C4-2B (cell line): ENCODE measurements around the gene MTA3.

Source experiments
- H3K27ac ChIP-seq: fragments of 450-650 bp; 2 replicates; pipeline ENCODE4 v1.5.1; 2017
- ZFX ChIP-seq: fragments of 450-650 bp; IDR thresholded peaks from 2 replicates; pipeline ENCODE4 v1.6.1; 2017
- TF ChIP-seq, protein P1 (sequence below): fragments of 450-650 bp; conservative IDR thresholded peaks from 2 replicates; pipeline ENCODE4 v1.5.1; 2017; ENCODE audit warnings: mild to moderate bottlenecking

The MTA3 gene

DNA sequence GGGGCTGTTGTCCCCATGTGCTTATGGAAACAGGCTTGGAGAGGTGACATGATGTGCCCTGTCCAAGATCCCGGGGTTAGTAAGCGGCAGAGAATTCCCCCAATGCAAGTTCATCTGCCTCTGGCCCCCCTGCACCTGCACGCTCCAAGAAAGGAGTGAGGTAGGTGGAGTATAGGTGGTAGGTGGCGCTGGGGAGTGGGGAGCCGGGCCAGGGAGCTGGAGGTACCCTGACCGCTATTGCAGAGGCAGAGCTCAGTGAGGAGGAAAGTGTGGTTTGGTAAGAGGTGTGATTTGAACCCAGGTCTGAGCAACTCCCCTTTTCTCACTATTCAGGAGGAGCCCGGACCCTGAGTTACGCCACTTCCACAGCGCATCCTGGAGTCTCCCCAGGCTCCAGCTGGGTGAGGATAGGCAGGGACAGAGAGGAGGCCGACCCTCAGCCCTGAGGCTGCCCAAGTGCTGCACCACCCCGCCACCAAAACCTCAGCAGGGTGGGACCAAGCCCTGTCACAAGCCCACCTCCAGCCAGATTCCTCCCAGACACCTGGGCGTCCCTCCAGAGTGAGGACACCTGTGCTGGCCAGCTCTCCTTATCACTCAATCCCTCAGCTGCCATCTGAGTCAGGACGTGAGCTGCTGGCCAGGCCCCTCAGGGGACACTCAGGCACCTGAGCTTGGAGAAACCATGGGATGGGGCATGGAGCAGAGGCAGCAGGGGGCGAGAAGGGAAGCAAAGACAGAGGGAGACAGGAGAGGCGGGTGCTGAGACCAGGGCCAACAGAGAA lies 218.3 kb downstream of the MTA3 start:
- H3K27ac ChIP-seq: peak overlapping the region; percentile 38; the same call in 1 of the 2 replicates
- no peak for TF ChIP-seq ZFX
- TF ChIP-seq, protein P1, sequence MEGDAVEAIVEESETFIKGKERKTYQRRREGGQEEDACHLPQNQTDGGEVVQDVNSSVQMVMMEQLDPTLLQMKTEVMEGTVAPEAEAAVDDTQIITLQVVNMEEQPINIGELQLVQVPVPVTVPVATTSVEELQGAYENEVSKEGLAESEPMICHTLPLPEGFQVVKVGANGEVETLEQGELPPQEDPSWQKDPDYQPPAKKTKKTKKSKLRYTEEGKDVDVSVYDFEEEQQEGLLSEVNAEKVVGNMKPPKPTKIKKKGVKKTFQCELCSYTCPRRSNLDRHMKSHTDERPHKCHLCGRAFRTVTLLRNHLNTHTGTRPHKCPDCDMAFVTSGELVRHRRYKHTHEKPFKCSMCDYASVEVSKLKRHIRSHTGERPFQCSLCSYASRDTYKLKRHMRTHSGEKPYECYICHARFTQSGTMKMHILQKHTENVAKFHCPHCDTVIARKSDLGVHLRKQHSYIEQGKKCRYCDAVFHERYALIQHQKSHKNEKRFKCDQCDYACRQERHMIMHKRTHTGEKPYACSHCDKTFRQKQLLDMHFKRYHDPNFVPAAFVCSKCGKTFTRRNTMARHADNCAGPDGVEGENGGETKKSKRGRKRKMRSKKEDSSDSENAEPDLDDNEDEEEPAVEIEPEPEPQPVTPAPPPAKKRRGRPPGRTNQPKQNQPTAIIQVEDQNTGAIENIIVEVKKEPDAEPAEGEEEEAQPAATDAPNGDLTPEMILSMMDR: no peak

DNA sequence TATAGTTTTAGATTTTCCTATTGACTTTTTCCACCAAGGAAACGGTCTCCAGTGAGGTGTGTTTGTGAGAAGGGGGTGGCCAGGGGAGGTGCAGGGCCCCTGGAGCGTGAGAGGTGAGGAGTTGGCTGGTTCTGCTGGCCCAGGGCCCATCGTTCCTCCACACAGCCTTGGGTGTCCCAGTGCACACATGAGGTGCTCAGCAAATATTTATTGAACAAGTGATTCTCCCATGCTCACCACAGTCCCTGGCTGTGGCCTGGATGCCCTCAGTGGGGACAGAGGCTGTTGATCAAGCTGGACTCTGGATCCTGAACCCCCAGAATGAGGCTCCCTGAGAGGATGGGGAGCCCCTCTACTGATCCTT lies 219.0 kb downstream of the MTA3 start:
- TF ChIP-seq, protein P1: no peak
- H3K27ac ChIP-seq: peak overlapping the region; percentile 38; the same call in 1 of the 2 replicates

DNA sequence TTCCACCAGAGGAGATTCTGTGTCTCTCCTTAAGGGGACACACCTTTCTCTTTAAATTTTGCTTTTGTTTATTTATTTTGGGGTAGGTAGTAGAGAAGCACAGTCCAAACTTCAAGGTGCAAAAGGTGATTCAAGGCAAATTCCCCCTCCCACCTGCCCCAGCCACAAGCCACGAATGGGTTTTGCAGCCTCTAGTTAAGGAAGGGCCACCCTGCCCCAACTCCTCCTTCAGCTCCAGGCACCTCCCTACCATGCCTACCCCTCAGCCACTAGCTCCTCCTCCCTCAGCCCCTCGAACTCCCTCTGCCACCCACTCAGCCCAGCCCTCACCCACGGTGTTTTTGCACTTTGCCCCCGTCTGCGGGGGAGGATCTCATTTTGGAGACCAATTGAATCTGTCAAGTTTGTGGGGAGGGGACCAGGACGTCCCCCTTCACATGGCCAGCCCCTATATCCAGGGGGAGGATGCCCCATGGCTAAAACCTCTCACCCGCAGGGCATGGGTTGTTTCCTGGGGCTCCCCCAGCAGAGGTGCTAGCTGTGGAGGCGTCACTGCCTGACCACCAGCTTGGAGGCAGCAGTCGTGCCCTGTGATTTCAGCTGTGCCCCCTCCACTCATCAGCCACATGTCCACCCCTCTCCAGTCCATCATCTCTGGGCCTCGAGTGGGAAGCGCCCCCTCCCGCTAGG lies 219.5 kb downstream of the MTA3 start:
- TF ChIP-seq, protein P1: no peak
- TF ChIP-seq ZFX: no peak
- H3K27ac ChIP-seq: peak overlapping the region; percentile 38; the same call in 1 of the 2 replicates

GRCh38 chr2:42788478-42788793 lies 220.0 kb downstream of the MTA3 start:
- TF ChIP-seq ZFX: no peak
- TF ChIP-seq, protein P1: no peak
- H3K27ac ChIP-seq: peak overlapping the region; percentile 38; the same call in 1 of the 2 replicates

GRCh38 chr2:42788882-42789281 lies 220.4 kb downstream of the MTA3 start:
- no peak overlapping the region for H3K27ac ChIP-seq
- TF ChIP-seq, protein P1: no peak
- no peak for TF ChIP-seq ZFX

GRCh38 chr2:42789751-42790150 lies 221.3 kb downstream of the MTA3 start:
- no peak overlapping the region for H3K27ac ChIP-seq
- TF ChIP-seq ZFX: no peak
- TF ChIP-seq, protein P1: no peak

GRCh38 chr2:42791606-42792005 lies 223.2 kb downstream of the MTA3 start:
- TF ChIP-seq ZFX: no peak
- TF ChIP-seq, protein P1: no peak
- H3K27ac ChIP-seq: no peak overlapping the region
